Right forelimb (tissue), 1 donor: ENCODE results near the gene TMX1.

Experiments used
- DNase-seq: peaks from one replicate; pipeline ENCODE4 v3.0.0-alpha.2; 2018

Gene TMX1

GRCh38 chr14:51242545-51243490 lies 2.8 kb downstream of the TMX1 start:
- DNase-seq, result no peak

DNA sequence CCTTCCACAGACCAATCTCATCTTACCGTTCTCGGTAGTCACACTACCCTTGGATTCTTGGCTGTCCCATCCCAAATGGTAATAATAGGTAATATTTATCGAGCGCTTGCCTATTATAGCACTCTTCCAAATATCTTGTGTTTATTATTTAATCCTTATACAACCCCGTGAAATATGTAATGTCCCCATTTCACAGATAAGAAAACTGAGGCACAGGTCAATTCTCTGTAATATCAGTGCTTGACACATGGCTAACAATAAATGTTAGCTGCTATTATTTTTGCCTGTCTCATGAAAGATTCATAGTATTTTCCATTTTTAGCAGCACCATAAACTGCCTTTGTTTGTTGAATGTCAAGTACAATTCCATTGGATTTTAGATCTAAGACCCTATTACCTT lies 4.5 kb downstream of the TMX1 start:
- DNase-seq, result no peak

- DNase-seq, result no peak
Observed at GRCh38 chr14:51246032-51246431, 6.0 kb downstream of the TMX1 start.

- DNase-seq, result no peak
Observed at GRCh38 chr14:51248016-51248987, 8.3 kb downstream of the TMX1 start.

DNA sequence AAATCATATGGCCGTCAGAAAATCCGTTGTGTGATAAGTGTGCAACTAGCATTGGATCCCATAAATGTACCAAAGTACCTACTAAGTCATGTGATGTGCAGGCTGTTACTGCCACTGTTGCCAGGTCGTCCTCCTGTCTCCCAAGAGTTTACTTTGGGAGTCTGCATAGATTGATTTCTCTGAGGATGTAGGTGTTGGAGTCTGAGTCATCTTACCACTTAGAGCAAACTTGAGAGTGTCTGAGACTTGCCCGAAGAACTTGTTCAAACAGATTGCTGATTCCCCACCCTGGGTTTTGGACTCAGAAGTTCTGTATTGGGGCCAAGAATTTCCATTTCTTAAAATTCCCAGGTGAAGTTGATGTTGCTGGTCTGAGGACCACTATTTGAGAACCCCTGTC lies 11.4 kb downstream of the TMX1 start:
- DNase-seq, result no peak

GRCh38 chr14:51253880-51254279 lies 13.8 kb downstream of the TMX1 start:
- DNase-seq, result no peak

- no peak for DNase-seq
Observed at GRCh38 chr14:51258280-51258679, 18.2 kb downstream of the TMX1 start.

DNA sequence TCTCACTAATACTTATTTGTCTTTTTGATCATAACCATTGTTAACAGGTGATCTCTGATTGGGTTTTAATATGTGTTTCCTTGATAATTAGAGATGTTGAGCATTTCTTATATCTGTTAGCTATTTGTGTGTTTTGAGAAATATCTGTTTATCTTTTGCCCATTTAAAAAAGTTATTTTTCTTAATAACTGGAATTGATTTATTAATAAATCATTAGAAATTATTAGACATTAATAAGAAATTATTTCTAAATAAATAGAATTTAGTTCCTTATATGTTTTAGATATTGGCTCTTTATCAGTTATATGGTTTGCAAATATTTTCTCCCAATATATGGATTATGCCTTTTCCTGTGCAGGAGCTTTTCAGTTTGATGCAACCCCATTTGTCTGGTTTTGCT lies 18.7 kb downstream of the TMX1 start:
- no peak for DNase-seq

DNA sequence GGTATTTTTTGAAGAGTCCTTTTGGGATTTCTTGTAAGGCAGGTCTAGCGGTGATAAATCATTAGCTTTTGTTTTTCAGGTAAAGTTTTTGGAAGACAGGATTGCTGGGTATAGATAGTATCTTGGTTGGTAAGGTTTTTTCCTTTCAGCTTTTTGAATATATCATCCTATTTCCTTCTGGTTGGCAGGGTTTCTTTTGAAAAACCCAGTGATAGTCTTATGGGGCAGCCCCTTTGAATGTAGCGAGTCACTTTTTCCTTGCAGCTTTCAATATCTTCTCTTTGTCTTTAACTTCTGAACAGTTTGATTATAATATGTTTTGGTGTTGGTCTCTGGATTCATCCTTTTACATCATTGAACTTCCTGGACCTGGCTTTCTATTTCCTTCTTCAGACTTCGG lies 20.2 kb downstream of the TMX1 start:
- DNase-seq, result no peak

DNA sequence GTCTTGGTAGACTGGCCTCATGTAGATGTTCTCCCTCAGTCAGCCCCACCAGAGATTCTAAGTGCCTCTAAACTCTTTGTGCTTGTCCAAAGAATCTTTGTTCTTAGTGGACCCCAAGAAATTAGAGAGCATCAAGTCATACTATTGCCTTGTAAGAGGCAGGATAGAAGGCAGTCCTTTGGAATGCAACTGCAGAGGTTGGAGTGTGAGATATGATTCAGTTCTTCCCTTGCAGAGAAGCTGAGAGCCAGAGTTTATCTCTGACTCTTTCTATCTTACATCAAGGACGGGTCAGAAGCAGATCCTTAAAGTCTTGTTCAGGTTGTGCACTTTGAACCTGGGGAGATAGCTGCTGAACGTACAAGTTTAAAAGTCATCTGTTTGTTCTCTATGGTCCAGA lies 21.1 kb downstream of the TMX1 start:
- no peak for DNase-seq

GRCh38 chr14:51262868-51263267 lies 22.8 kb downstream of the TMX1 start:
- no peak for DNase-seq

GRCh38 chr14:51269634-51270033 lies 29.6 kb downstream of the TMX1 start:
- DNase-seq, result no peak

DNA sequence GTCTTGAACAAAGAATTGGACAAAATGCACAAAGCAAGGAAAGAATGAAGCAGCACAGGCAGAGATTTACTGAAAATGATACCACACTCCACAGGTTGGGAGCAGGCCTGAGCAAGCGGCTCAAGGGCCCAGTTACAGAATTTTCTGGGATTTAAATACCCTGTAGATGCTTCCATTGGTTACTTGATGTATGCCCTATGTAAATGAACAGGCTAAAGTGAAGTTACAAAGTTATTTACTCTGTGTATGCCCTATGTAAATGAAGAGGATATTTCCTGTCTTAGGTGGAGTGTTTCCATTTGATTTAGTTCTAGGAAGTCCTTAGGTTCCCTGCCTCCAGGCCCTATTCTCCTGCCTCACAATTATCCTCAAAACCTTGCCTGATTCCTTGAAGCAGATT lies 36.6 kb downstream of the TMX1 start:
- no peak for DNase-seq

DNA sequence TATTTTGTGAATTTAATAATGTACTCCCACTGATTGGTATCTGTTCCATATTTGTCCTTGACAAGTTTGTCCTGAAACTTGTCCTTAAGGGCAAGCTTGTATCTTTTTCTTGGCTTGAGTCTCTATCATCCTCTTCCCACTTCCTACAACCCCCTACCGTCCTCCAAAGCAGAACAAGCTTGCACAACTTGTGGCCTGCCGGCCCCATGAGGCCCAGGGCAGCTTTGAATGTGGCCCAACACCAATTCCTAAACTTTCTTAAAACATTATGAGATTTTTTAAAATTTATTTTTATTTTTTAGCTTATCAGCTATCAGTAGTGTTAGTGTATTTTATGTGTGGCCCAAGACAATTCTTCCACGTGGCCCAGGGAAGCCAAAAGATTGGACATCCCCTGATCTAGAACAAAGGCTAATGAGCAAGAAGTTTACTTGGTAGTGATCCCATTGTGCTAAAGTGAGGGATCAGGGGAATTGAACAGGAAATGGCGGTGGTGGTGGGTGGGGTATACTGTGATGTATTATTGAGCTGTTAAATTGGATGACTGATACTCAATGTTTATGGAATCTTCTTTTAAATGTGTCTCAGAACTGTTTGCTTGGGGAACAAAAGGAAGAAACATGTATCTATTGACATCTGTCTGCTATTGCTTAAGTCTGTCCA lies 37.8 kb downstream of the TMX1 start:
- no peak for DNase-seq

GRCh38 chr14:51282517-51282916 lies 42.5 kb downstream of the TMX1 start:
- no peak for DNase-seq

DNA sequence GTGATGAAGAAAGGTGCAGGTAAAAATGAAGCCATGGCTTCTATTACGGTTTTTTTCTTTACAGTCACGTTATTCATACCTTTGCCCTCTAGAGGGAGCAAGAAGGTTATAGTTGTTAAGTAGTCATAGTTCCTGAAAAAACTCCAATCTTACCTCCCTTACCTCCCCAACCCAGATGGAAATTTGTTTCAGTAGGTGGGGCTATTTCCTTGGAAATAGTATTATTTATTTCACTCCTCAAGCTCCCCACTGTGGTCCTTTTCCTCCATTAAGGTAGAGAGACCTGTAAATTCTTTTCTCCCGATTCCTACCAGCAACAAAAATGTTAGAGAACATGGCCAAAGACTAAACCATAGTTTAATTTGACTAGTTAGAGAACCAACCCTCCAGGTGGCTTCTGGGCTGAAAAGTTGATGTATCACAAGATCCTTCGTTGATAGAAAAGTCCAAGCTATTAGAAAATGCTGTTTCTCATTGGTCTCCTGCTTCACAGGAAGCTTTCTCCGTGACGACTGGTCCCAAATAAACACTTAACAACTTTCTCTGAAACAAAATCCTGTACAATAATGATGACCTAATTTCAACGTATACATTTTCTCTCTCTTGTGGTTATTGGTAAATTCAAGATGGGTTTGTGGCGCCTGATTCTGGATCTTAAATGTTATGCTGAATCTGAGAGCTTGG lies 43.5 kb downstream of the TMX1 start:
- DNase-seq, result no peak

- DNase-seq, result no peak
Observed at GRCh38 chr14:51284241-51284640, 44.2 kb downstream of the TMX1 start.

GRCh38 chr14:51285120-51285519 lies 45.1 kb downstream of the TMX1 start:
- no peak for DNase-seq

DNA sequence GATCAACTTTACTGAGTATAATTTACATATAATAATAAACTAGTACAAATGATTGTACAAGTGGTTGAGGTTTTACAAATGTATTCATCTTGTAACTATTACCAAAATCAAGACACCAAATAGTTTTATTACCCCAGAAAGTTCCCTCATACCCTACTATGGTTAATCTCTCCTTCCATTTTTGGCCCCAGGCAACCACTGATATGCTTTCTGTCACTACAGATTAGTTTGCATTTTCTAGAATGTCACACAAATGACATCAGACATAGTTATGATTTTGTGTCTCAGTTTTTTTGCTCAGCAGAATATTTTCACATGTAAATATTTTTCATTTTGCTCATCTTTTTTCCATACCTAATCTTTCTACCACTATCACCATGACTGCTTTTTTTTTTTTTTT lies 49.1 kb downstream of the TMX1 start:
- DNase-seq, result no peak

DNA sequence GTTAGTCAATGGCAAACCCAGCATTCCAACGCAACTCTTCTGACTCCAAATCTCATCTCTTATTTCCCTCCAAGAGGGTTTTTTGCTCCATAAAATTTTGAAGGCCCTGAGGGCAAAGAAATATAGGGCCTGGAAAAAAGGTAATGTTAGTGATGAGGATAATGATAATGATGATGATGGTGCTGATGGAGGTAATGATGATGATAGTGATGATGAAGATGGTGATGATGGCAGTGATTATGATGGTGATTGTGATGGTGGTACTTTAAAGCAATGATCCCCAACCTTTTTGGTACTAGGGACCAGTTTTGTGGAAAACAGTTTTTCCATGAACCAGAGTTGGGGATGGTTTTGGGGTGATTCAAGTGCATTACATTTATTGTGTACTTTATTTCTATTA lies 50.1 kb downstream of the TMX1 start:
- DNase-seq, result no peak

- DNase-seq, result no peak
Observed at GRCh38 chr14:51291016-51291415, 51.0 kb downstream of the TMX1 start.

GRCh38 chr14:51293149-51293911 lies 53.3 kb downstream of the TMX1 start:
- DNase-seq, result peak; percentile 73
